Stomach (tissue), 4 donors: Measurements from ENCODE around the gene ADGB.

Source experiments
- CTCF ChIP-seq, 7 experiments: fragments of 450-650 bp in 4 of 7; fragments of 200-600 bp in 3 of 7; sonication (generic) in 3 of 7; IDR thresholded peaks; one replicate each; pipeline ENCODE4 v1.5.1; 2016 to 2019; ENCODE audit warnings: antibody characterized with exemption in 7 of 7, control low read depth in 2 of 7, mild to moderate bottlenecking in 1 of 7
- POLR2AphosphoS5 ChIP-seq, 3 donors: sonication (generic); formaldehyde crosslinking; IDR thresholded peaks; one replicate each; pipeline ENCODE4 v1.6.1; 2016; ENCODE audit warnings: antibody characterized with exemption in 3 of 3

DNA sequence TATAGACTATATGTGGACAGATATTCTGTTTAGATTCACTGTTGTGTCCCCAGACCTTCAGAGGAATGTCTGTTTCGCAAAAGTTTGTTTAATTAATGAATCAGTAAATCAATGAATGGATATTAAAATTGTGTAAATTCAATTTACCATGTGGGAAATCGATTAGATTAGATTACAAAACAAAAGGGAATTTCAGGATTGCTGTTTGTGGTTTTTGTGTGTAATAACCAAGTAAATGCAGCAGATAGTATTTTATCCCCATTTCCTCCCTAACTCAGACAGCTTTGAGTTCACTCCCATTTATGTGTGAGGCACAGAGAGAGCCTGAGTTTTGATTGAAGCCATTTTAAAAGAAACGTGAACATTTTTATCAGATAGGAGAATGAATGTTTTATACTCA, 214.8 kb downstream of the ADGB start:
- TF ChIP-seq CTCF (IDR thresholded peaks at IDR 0.05), result no peak
- TF ChIP-seq POLR2AphosphoS5 (IDR thresholded peaks at IDR 0.05), result no peak
